Nucleus accumbens (tissue), 56 donors: ENCODE data around the gene TM4SF4.

Source experiments
- DNase-seq, 56 donors: peaks; one replicate each; lab custom pipeline; 2025; lab: John Stamatoyannopoulos, UW

Gene TM4SF4

GRCh38 chr3:149479621-149480325, 5.3 kb downstream of the TM4SF4 start:
- DNase-seq = no peak

GRCh38 chr3:149480326-149481017, 6.0 kb downstream of the TM4SF4 start:
- DNase-seq = peak in 47 of 56 donors; percentile 1 to 70 (median 19)

GRCh38 chr3:149481056-149481455, 6.6 kb downstream of the TM4SF4 start:
- DNase-seq = no peak

- no peak for DNase-seq
These were observed 7.0 kb downstream of the TM4SF4 start for GRCh38 chr3:149481491-149481890.

- DNase-seq = no peak
These were observed 12.2 kb downstream of the TM4SF4 start for GRCh38 chr3:149486726-149487125.

GRCh38 chr3:149487598-149488197, 13.2 kb downstream of the TM4SF4 start:
- no peak for DNase-seq

- no peak for DNase-seq
These were observed 14.7 kb downstream of the TM4SF4 start for GRCh38 chr3:149489060-149489690.

GRCh38 chr3:149490260-149490971, 15.9 kb downstream of the TM4SF4 start:
- DNase-seq = no peak

- no peak for DNase-seq
These were observed 19.0 kb downstream of the TM4SF4 start for GRCh38 chr3:149493315-149494021.

GRCh38 chr3:149494022-149494758, 19.7 kb downstream of the TM4SF4 start:
- DNase-seq = peak in 35 of 56 donors; percentile 1 to 57 (median 8)

- no peak for DNase-seq
These were observed 20.5 kb downstream of the TM4SF4 start for GRCh38 chr3:149494759-149495580.

- no peak for DNase-seq
These were observed 21.2 kb downstream of the TM4SF4 start for GRCh38 chr3:149495581-149496125.

GRCh38 chr3:149496891-149497290, 22.4 kb downstream of the TM4SF4 start:
- DNase-seq = no peak

- no peak for DNase-seq
These were observed 23.6 kb downstream of the TM4SF4 start for GRCh38 chr3:149497966-149498670.

GRCh38 chr3:149501524-149501923, 27.0 kb downstream of the TM4SF4 start:
- DNase-seq = no peak

GRCh38 chr3:149502438-149502837, 27.9 kb downstream of the TM4SF4 start:
- no peak for DNase-seq

- no peak for DNase-seq
These were observed 32.0 kb downstream of the TM4SF4 start for GRCh38 chr3:149506540-149506939.
